MM.1S (cell line): Measurements from ENCODE around the gene DIPK1C.

ENCODE experiments used
- DNase-seq: peaks from one replicate; pipeline ENCODE4 v3.0.0-alpha.2; 2015
- H2AFZ ChIP-seq: fragments of 300-600 bp; sonication (generic); 2 replicates; pipeline ENCODE4 v1.6.0; 2016; ENCODE audit warnings: antibody characterized with exemption, low read length
- H3F3A ChIP-seq: fragments of 300-600 bp; sonication (generic); 2 replicates; pipeline ENCODE4 v1.6.1; 2016; ENCODE audit warnings: mild to moderate bottlenecking, antibody characterized with exemption, low read length, moderate library complexity, mixed read lengths; ENCODE audit not compliant: insufficient read depth
- H3K27ac ChIP-seq: fragments of 300-600 bp; sonication (generic); 2 replicates; pipeline ENCODE4 v1.5.1; 2016; ENCODE audit warnings: mild to moderate bottlenecking, low read length
- H3K27me3 ChIP-seq: fragments of 300-600 bp; sonication (generic); replicated peaks from 2 replicates; pipeline ENCODE4 v1.6.0; 2016; ENCODE audit warnings: low read length; ENCODE audit not compliant: insufficient read depth
- H3K36me3 ChIP-seq: fragments of 300-600 bp; sonication (generic); replicated peaks from 2 replicates; pipeline ENCODE4 v1.6.1; 2016; ENCODE audit warnings: mild to moderate bottlenecking, low read length, mixed read lengths; ENCODE audit not compliant: insufficient read depth
- H3K4me1 ChIP-seq: fragments of 300-600 bp; sonication (generic); 2 replicates; pipeline ENCODE4 v1.6.1; 2016; ENCODE audit warnings: low read length, mixed read lengths
- H3K4me2 ChIP-seq: fragments of 300-600 bp; sonication (generic); 2 replicates; pipeline ENCODE4 v1.6.0; 2016; ENCODE audit warnings: low read depth, low read length
- H3K4me3 ChIP-seq: fragments of 300-600 bp; sonication (generic); 2 replicates; pipeline ENCODE4 v1.5.1; 2016; ENCODE audit warnings: low read length, mixed read lengths
- H3K79me2 ChIP-seq: fragments of 300-600 bp; sonication (generic); 2 replicates; pipeline ENCODE4 v1.6.1; 2016; ENCODE audit warnings: mixed run types, low read length, mixed read lengths
- H3K9ac ChIP-seq: fragments of 300-600 bp; sonication (generic); 2 replicates; pipeline ENCODE4 v1.6.1; 2016; ENCODE audit warnings: low read length, mixed read lengths
- H3K9me2 ChIP-seq: fragments of 300-600 bp; sonication (generic); replicated peaks from 2 replicates; pipeline ENCODE4 v1.6.1; 2016; ENCODE audit warnings: mild to moderate bottlenecking, low read length, mixed read lengths; ENCODE audit not compliant: insufficient read depth
- H3K9me3 ChIP-seq: fragments of 300-600 bp; sonication (generic); replicated peaks from 2 replicates; pipeline ENCODE4 v1.6.1; 2016; ENCODE audit warnings: mild to moderate bottlenecking, low read length, mixed read lengths; ENCODE audit not compliant: insufficient read depth
- H4K20me1 ChIP-seq: fragments of 300-600 bp; sonication (generic); 2 replicates; pipeline ENCODE4 v1.6.1; 2016; ENCODE audit warnings: mild to moderate bottlenecking, low read length, moderate library complexity, mixed read lengths; ENCODE audit not compliant: insufficient read depth
- CTCF ChIP-seq: fragments of 300-600 bp; sonication (generic); IDR thresholded peaks from 2 replicates; pipeline ENCODE4 v1.5.1; 2016; ENCODE audit warnings: antibody characterized with exemption, low read length, mixed read lengths
- EZH2 ChIP-seq: fragments of 300-600 bp; sonication (generic); optimal IDR thresholded peaks from 2 replicates; pipeline ENCODE3; 2017; ENCODE audit warnings: low read depth, mild to moderate bottlenecking, antibody characterized with exemption, low read length, mixed read lengths
- EZH2phosphoT487 ChIP-seq: fragments of 300-600 bp; sonication (generic); IDR thresholded peaks from 2 replicates; pipeline ENCODE4 v1.6.1; 2018; ENCODE audit warnings: antibody characterized with exemption, low read length

DIPK1C gene

GRCh38 chr18:74434466-74434865, 22.6 kb downstream of the DIPK1C start:
- no peaks in the 10 kb centered on the region for H3K4me1 ChIP-seq
- no peaks in the 10 kb centered on the region for H3K27me3 ChIP-seq
- no peaks in the 10 kb centered on the region for H3F3A ChIP-seq
- no peaks in the 10 kb centered on the region for H3K9me2 ChIP-seq
- no peaks in the 10 kb centered on the region for H3K36me3 ChIP-seq
- no peak overlapping the region for H3K4me2 ChIP-seq
- no peak overlapping the region for H3K9ac ChIP-seq
- no peak overlapping the region for H3K27ac ChIP-seq
- no peak for DNase-seq
- no peaks in the 10 kb centered on the region for H3K9me3 ChIP-seq
- H3K79me2 ChIP-seq, result no peaks in the 10 kb centered on the region
- H2AFZ ChIP-seq, result no peak overlapping the region
- TF ChIP-seq CTCF (no peak), EZH2 (no peak), EZH2phosphoT487 (no peak)
- H4K20me1 ChIP-seq, result no peaks in the 10 kb centered on the region
- H3K4me3 ChIP-seq, result no peak overlapping the region

GRCh38 chr18:74430806-74431571, 26.1 kb downstream of the DIPK1C start:
- H3K9ac ChIP-seq, result no peak overlapping the region
- TF ChIP-seq EZH2, result no peak
- no peak for TF ChIP-seq CTCF
- no peak for TF ChIP-seq EZH2phosphoT487

DNA sequence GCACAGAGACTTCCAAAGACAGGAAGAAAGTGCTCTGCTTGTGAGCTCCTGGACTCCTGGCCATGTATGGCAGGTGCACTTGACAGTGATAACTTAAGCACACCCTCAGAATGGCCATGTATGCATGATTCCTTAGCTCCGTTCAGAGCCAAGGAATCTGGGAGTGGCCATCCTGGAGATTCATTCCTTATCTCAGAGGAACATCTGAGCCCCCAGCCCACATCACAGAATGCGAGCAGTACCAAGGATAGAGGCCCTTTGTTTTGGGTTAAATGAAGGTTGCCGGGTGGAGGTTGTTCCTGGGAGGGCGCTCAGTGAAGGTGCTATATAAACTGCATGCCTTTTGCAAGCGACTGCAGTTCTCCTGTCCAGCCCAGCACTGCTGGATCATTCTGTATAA, 26.9 kb downstream of the DIPK1C start:
- H3K9me2 ChIP-seq, result no peaks in the 10 kb centered on the region

More at GRCh38 chr18:74430806-74431571, 26.1 kb downstream of the DIPK1C start:
- H3K9me2 ChIP-seq, result no peaks in the 10 kb centered on the region
- H3K4me3 ChIP-seq, result no peak overlapping the region
- no peaks in the 10 kb centered on the region for H4K20me1 ChIP-seq
- H3K27me3 ChIP-seq, result no peaks in the 10 kb centered on the region
- no peaks in the 10 kb centered on the region for H3F3A ChIP-seq
- no peaks in the 10 kb centered on the region for H3K9me3 ChIP-seq
- no peak overlapping the region for H2AFZ ChIP-seq
- DNase-seq, result no peak
- no peaks in the 10 kb centered on the region for H3K4me1 ChIP-seq
- no peak overlapping the region for H3K27ac ChIP-seq
- H3K36me3 ChIP-seq, result no peaks in the 10 kb centered on the region
- H3K4me2 ChIP-seq, result no peak overlapping the region
- H3K79me2 ChIP-seq, result no peaks in the 10 kb centered on the region

More for the DNA sequence above, 26.9 kb downstream of the DIPK1C start:
- TF ChIP-seq EZH2 (no peak), EZH2phosphoT487 (no peak), CTCF (no peak)
- no peak for DNase-seq
- no peaks in the 10 kb centered on the region for H4K20me1 ChIP-seq
- H3K4me2 ChIP-seq, result no peak overlapping the region
- H3K4me1 ChIP-seq, result no peaks in the 10 kb centered on the region
- no peak overlapping the region for H3K9ac ChIP-seq
- no peaks in the 10 kb centered on the region for H3K27me3 ChIP-seq
- H2AFZ ChIP-seq, result no peak overlapping the region
- no peak overlapping the region for H3K27ac ChIP-seq
- H3K79me2 ChIP-seq, result no peaks in the 10 kb centered on the region
- no peak overlapping the region for H3K4me3 ChIP-seq
- H3K36me3 ChIP-seq, result no peaks in the 10 kb centered on the region
- no peaks in the 10 kb centered on the region for H3F3A ChIP-seq
- H3K9me3 ChIP-seq, result no peaks in the 10 kb centered on the region
